ENCODE results near the gene LPCAT1.

- TF ChIP-seq CTCF (IDR thresholded peaks at IDR 0.05) (no peak), EZH2 (IDR thresholded peaks at IDR 0.05) (no peak)
Measured at GRCh38 chr5:1529498-1529897, 5.7 kb upstream of the LPCAT1 start.

Data from neural progenitor cell (in vitro differentiated cells).